ENCODE measurements around the gene DGKG.

The DGKG gene

DNA sequence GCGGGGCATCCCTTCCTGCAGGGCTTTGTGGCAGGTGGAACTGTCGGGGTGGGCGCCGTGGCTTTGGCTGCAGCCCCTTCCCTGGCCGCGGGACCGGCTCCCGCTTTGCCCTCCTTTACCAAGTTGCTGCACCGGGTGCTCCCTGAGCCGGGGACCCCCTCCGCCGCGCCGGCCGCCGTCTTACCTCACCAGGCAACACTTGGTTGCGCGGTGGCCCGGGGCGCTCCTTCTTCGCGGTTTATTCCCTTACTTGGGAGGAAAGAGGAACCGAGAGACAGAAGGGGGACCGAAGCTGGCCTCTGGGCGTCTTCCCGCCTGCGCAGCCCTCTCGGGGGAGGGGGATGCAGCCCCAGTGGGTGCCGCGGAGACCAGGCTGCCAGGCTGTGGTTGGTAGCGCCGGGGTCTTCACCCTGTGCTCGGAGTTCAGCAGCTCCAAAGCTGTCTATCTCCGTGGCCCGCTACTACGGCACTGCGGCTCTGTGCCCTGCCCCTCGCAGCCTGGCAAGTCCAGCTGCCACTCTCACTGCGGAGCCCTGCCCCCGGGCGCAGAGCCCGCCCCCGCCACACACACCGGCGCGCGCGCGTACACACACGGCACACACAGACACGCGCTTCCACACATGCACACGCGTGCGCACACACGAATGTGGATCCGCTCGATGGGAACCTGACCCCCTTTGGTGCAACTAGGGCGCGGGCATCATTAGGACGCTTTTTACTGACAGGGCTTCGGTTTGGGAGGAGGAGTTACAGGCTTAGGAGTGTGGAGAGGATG, at the start of gene DGKG:
Gene DGKG, minus strand, starts transcription at position 473 of the 775 bp plus-strand sequence. CDS start 41,775 bp downstream, outside the sequence.
- no peak for DNase-seq (ENCODE audit: low read depth)

DNA sequence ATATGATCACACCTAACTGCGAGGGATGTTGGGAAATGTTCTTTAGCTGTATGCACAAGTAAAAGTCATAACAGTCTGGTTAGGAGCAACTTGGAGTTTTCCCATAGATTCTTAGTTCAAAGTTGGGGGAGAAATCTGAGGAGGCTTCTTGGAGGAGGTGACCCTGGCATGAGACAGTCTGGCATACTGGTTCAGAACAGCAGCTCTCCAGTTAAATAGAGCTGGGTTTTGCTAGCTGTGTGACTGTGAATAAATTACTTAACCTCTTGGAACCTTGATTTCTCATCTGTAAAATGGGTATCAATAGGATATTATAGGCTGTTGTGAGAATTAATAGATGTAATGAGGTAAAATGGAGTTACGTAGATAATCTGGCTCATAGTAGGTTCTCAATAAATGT, 49.1 kb upstream of the DGKG start:
- no peak for DNase-seq (ENCODE audit: low read depth)

DNA sequence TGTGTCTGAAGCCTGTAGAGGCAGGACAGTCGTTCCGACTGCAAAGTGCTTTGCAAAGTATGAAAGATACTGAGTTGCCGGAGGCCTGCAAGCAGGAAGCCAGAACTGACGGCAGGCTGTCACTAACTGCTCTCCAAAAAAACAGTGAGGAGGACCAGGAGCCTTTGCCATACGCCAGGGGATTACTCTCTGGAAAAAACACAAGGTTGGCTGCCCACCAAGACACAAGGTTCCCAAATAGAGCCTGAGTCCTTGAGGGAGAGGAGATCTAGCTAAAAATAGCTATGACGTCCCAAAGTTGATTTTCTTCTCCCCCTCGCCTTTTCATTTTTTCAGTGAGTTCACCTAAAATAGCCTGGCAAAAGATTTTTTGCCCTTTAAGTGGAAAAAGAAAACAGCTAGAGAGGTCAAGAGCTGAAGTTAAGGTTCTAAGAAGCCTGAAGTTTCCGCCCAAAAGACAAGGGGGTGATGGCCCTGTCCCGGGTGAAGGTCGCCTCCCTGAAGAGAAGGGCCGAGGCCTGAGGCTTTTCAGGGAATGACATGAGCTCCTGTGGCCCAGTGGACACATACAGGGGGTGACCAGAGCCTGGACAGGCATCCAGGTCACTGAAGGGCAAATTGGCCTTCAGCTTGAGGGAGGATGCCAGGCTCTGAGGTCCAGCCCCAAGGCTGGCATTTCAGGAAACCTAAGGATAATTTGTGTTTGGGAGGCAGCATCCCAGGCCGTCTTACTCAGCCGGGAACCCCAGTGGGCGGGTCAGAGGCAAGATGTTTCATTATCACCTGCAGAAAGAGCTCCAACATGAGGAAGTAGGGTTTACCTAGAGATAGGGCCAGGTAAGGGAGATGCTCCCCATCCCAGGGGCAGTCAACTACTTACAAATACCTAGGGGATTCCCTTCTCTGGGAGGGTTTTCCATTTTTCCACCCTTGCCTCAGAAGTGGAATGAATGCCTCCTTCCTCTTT, 44.9 kb upstream of the DGKG start:
- DNase-seq (ENCODE audit: low read depth), result no peak

DNA sequence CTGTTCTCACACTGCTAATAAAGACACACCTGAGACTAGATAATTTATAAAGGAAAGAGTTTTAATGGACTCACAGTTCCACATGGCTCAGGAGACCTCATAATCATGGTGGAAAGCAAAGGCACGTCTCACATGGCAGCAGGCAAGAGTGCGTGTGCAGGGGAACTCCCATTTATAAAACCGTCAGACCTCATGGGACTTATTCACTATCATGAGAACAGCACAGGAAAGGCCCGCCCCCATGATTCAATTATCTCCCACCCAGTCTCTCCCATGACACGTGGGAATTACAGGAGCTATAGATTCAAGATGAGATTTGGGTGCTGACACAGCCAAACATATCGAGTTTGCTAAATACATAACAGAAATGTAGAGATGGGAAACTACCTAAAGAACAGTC, 39.5 kb upstream of the DGKG start:
- no peak for DNase-seq (ENCODE audit: low read depth)

DNA sequence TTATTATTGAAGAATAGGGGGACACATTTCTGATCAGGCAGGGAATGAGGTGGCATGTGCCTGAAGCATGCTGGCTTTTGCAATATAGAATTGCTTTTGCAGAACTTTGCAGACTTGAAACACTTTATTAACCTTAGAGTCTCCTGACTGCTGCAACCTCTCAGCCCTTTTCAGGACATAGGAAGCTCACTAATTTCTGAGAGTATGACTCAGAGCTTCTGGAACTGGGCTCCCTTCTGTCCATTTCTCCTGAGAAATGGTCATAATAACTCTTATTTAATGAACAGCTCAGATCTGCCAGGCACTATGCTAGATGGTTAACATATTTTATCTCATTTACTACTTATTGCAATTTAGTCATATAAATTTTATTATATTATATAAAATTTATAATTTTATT, 38.6 kb upstream of the DGKG start:
- peak; percentile 36 for DNase-seq (ENCODE audit: low read depth)

DNA sequence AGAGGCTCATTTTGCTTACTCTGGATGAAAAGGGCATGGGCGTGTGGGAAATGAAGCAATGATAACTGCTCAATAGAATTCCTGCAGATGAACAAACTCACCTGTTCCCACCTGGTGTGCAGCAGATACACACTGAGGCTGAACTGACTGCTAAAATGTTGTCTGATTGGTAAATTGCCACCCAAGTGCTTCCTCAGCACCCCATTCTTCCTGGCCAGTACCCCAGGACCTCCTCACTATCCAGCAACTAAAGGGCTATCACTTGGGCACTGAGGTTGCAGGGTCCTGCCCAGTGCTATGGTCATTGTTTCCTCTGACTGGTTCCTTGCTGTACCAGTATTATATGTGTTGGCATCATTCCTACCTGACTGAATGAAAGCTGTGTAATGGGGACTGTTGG, 38.0 kb upstream of the DGKG start:
- no peak for DNase-seq (ENCODE audit: low read depth)

DNA sequence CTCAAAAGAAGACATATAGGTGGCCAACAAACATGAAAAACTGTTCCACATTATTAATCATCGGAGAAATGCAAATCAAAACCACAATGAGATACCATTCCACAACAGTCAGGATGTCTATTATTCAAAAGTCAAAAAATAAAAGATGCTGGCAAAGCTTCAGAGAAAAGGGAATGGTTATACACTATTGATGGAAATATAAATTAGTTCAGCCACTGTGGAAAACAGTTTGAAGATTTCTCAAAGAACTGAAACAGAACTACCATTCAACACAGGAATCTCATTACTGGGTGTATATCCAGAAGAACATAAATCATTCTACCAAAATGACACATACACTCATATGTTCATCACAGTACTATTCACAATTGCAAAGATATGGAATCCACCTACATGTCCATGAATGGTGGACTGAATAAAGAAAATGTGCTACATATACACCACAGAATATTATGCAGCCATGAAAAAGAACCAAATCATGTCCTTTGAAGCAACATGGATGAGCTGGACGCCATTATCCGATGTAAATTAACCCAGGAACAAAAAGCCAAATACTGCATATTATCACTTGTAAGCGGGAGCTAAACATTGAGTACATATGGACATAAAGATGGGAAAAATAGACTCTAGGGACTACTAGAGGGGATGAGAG, 32.7 kb upstream of the DGKG start:
- DNase-seq (ENCODE audit: low read depth), result no peak

DNA sequence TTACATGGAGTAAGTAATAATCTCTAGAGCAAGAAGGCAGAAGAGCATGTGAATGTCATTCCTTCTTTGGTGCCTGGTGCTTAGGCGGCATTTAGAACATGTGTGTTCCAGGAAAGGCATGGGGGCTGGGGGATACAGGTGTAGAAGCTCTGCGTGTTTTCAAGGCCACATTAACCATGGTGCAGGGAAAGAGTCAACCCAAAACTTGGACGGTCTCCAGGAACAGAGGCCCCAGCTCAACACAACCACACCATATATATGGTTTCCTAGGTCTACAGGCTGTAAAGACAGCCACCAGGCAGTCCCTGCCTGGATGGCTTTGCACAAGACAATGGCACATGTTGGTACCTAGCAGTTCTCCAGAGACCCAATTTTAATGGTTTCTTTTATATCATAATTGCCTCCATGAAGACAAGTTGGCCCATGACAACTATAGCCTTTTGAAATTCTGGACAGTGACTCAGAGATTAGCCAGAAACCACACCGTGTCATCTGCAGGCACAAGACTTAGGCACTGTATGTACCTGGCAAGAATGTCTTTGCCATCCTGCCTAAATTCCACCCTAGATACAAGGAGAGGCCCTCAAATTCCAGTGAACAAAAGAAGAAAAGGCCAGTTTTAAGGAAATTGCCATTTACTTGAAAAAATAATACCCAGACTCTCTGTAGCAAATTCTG, 25.0 kb upstream of the DGKG start:
- DNase-seq (ENCODE audit: low read depth), result no peak

DNA sequence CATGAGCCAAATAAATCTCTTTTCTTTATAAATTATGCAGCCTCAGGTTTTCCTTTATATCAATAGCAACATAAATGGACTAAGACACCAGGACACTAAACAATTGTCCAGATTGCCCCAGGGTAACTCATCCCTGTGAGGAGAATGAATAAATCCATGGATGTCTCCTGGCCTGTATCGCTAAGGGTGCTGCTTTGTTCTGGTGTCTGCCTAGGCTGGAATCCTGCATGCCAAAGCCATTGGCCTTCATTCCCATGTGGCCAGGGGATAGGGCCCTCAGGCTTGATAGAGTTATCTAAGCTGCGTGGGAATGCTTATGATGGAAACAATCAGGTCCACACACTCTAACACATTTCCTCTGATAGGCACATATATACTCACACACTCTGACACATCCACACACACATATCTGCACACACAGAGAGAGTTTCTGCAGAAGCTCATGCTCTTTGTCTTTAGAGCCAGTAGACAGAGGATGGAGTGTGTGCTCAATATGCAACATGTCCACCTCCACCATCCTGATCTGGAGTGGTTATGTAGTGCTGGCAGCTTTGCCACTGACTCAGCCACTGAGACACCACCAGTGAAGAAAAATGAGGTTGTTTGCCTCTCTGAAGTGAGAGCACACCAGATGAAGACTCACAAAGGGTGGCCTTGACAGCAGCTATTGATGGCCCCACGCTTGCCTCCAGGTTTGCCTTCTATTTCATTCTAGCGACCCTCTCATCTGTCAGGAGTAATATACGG, 24.0 kb upstream of the DGKG start:
- DNase-seq (ENCODE audit: low read depth), result no peak

DNA sequence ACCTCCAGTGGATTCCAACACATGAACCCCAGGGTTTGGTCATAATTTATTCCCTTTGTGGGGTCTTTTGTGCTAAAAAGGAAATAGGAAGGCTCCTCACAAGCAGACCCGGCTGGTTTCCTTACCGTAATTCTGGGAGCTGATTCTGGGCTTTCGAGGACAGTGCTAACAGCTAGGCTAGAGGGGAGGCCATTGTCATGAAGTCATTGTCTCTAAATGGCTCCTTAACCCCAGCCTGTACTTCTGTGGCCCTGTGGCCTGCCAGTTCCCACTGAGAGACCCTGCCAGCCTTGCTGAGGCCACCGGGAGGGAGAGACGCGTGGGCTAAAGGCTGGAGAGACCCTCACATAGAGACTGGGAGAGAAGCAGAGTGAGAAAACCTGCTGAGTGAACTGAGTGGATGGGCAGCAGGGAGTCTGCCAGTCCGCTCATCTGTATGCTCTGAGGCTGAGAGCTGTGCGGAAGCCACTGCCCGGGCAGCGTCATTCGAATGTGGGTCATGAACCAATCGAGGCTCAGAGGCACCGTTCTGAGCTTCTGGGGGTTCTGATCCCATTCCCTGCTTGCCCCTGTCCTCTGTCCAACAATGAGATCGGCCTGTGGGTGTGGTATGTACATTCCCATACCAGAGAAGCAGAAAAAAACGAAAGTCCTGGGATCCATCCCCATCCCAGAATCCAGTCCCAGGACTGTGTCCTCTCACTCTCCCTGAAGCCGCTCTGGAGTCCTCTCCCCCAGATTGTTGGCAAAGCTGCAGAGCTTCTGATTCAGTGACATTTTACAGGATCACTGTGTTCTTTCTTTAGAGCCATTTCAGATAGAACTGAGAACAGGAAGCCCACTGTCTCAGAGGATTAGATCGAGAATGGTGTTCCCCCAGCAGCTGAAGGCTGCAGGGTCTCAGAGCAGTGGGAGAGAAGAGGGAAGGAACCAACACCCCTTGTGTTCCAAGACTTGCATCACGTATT, 21.3 kb upstream of the DGKG start:
- no peak for DNase-seq (ENCODE audit: low read depth)

DNA sequence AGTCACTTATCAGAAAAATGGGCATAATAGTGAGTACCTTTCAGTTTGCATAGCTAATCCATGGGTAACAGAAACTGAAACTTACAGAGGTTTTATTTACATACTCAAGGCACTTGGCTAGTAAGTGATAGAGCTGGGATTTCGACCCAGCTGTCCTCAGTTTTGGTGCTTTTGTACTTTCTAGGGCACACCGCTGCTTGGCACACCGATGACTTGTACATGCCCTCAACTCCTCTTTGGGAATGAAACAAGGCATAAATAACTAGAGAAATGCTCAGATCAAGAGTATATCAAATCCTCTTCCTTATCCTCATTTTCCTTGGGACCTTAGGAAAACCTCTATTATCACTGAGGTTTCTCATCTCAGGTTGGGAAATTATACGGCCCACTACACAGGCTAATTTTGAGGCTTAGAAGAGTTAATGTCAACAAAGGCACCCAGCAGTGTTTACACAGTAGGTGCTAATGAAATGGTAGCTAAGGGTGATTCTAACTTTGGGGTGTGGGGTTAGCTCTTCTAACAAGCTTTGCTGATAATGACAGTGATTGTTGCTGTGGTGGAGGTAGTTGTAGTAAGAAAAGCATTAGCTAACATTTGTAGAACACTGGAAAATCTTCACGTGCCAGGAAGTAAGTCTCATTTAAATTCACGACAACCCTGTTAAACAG, 20.3 kb upstream of the DGKG start:
- no peak for DNase-seq (ENCODE audit: low read depth)

DNA sequence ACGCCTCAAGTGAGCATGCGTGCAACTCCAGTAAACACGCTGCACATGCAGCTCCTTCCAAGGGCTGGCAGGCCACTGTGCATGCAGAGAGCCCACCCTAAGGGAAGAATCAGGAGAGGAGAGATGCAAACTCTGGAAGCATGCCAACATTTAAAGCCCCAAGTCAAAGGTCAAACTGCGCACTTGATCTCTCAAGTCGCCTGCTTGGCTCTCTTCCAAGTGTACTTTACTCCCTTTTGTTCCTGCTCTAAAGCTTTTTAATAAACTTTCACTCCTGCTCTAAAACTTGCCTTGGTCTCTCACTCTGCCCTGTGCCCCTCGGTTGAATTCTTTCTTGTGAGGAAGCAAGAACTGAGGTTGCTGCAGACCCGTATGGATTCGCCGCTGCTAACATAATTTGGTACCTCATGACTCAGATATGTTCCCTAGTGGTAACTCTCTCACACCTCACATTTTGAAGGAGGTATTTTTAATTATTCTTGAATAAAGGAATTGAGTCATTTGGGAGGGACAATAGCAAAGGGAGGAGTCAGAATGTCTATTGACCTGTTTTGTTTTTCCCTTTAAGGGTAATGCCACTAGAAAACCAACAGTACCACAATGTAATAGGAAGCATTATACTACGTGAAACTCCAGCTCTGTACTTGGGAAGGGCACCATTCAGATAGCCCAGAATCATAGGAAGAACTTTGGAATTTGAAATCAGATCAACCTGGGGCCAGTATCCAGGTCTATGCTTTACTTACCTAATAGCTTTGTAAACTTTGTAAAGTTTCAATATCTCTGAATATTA, 19.6 kb upstream of the DGKG start:
- no peak for DNase-seq (ENCODE audit: low read depth)

DNA sequence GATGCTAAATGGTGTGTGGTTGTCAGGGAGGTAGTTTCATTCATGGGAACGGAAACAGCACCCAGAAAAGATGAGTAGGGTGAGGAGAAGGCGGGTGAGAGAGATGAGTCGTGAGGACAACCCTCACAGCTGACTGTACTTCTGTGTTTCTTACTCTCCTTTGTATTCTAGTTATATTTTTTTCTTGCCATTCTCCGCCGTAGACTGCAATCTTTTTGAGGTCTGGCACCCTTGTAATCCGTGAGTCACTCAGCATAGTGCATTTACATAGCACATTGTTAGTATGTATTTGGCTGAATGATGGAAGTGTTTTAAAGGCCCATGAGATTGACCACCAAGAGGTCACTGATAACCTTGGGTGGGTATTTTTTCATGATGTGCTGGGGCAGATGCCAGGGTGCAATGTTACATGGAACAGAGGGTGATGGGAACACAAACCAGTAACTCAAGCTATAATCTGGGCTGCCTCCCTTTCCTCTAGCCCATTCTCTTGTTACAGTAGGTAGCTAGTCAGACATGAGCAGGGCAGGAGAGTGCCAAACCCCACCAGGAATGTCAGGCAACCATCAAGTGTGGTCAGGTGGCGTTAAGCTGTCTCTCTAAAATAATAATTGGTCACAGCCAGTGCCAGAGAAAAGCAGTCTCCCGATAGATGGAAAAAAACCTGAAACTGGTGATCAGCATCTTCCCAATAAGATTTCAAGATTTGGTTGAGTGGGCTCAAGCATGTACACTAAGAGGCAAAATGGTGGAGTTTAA, 18.8 kb upstream of the DGKG start:
- peak; percentile 26 for DNase-seq (ENCODE audit: low read depth)

DNA sequence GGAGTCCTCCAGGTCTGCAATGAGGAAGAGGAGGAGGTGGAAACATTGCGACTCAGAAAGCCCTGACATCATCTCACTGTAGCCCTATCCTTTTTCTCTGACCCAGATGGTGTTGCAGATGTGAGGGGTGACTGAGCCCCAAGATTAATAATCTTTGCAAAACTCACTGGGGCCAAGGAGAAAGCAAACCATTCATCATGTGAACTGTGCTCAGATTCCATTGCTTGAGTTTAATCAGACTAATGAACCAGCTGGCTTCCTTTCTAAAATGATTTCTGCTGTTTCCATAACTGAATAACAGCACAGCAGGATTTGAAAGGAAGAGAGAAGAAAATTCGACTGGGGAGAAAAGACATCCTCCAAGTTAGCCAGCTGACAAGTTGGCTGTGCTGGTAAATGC, 13.4 kb upstream of the DGKG start:
- no peak for DNase-seq (ENCODE audit: low read depth)

DNA sequence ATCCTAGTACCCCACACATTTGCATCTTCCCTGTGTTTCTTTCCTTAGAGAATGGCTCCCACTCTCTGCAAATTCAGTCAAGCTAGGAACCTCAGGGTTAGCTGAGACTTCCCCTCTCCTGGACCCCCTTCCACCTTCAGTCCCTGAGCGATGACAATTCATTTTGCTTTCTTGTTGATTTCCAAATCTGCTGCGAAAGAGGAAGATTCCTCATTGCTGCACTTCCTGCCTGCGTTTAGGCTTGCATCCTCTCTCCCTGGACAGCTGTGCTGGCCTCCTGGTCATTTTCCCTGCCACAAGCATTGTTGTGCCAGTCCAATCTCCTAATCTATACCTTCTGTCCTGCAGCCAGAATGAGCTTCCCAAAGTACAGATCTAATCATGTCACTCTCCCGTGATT, 12.3 kb upstream of the DGKG start:
- DNase-seq (ENCODE audit: low read depth), result no peak

DNA sequence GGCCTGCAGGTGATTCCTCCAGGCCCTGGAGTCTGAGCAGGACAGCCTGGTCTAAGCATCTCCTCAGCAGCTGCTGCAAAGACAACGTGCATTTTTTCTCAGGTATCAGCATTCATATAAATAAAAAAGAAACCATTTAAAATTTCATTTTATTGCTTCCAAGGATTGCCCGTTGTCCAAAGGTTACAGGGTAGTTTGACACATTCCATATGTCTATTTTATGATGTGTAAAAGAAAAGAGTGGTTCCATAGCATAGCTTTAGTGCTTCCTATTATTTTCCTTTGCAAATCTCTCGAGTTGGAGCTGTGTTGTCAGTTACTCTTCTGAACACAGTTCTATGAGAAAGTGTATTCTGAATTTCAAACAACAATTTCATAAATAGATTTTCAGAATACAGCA, 7.2 kb upstream of the DGKG start:
- no peak for DNase-seq (ENCODE audit: low read depth)

DNA sequence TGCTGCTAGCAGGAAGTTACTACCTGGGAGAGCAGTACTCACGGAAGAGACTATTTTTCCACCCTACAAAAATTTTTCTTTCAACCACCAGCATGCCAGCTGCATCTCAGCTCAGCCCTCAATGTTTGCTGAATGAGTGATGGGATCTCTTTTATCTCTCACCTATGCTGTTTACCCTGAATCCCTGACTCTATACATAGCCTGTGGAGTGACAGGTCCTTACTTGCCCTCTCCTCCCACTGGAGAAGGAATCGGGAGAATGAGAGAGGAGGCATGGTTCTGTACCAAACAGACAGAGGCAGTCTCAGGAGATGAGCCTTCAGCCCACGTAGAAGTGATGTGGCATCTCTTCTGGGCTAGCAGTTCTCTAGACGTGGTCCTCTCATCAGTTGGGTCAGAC, 6.7 kb upstream of the DGKG start:
- DNase-seq (ENCODE audit: low read depth), result no peak

DNA sequence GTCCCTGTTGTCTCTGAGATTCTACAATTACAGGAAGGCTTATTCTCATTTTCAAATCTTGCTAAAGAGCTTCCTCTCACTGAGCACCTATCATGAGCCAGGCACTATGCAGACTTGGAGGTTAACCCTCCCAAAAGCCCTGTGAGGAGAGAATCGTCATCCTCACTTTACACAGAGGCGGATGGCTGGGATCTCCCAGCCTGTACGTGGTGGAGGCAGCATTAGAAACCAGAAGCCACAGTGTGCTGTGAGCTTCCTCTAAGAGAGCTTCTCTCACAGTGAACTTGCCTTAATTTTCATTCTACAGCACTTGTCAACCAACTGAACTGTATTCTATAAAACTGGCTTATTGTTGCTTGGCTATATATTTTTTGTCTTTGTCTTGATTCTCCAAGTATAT, 6.1 kb upstream of the DGKG start:
- DNase-seq (ENCODE audit: low read depth), result no peak
